ENCODE results near the gene CLDN2. TPM values are rescaled to one million over a fixed set of nuclear protein-coding genes. Genes with fewer than 3 reads are reported as not detected.

Gene CLDN2
- total RNA-seq, 2 donors from 2014 or later = not detected

- no peak overlapping the region for H3K27ac ChIP-seq (ENCODE audit: low read depth, low read length)
- Mint-ChIP-seq H3K27ac (no peak overlapping the region), H3K9me3 (peaks cover 32% of the 10 kb centered on the region), H3K4me1 (peaks cover 5% of the 10 kb centered on the region), H3K36me3 (ENCODE audit: low read depth) (no peaks in the 10 kb centered on the region), H3K27me3 (ENCODE audit: insufficient read depth) (peaks cover 5% of the 10 kb centered on the region), H3K4me3 (no peak overlapping the region)
- DNase-seq = peak; percentile 88
- no peak overlapping the region for H3K9ac ChIP-seq (ENCODE audit: extremely low read depth, low read length, poor library complexity, severe bottlenecking)
- H3K4me1 ChIP-seq (ENCODE audit: control insufficient read depth, insufficient read depth, low read length) = no peaks in the 10 kb centered on the region
- no peaks in the 10 kb centered on the region for H3K36me3 ChIP-seq (ENCODE audit: control insufficient read depth, insufficient read depth, low read length)
- no peaks in the 10 kb centered on the region for H3K27me3 ChIP-seq (ENCODE audit: control insufficient read depth, insufficient read depth, low read length, poor library complexity, severe bottlenecking)
- WGBS, 2 experiments (ENCODE audit: insufficient coverage in 1 of 2, insufficient read length in 1 of 2) = 25% methylated on average over 6 of the region's 6 CpGs; no CpG with 5 or more reads in 1 of the 2 experiments
- H3K4me3 ChIP-seq (ENCODE audit: low read length) = no peak overlapping the region
- TF ChIP-seq CTCF (conservative IDR thresholded peaks at IDR 0.05) = peak; percentile 87
- no peaks in the 10 kb centered on the region for H3K9me3 ChIP-seq (ENCODE audit: control insufficient read depth, low read length)
Observed at GRCh38 chrX:106894392-106894909, 25.8 kb upstream of the CLDN2 start.

GRCh38 chrX:106894978-106895452 lies 25.2 kb upstream of the CLDN2 start:
- peaks cover 10% of the 10 kb centered on the region for H3K27me3 Mint-ChIP-seq (ENCODE audit: insufficient read depth)
- no peak for TF ChIP-seq CTCF (conservative IDR thresholded peaks at IDR 0.05)
- peaks cover 36% of the 10 kb centered on the region for H3K9me3 Mint-ChIP-seq
- H3K4me1 ChIP-seq (ENCODE audit: control insufficient read depth, insufficient read depth, low read length) = no peaks in the 10 kb centered on the region
- H3K9ac ChIP-seq (ENCODE audit: extremely low read depth, low read length, poor library complexity, severe bottlenecking) = no peak overlapping the region
- peaks cover 5% of the 10 kb centered on the region for H3K4me1 Mint-ChIP-seq
- WGBS, 2 experiments (ENCODE audit: insufficient coverage in 1 of 2, insufficient read length in 1 of 2) = 86% methylated on average over 3 of the region's 3 CpGs; no CpG with 5 or more reads in 1 of the 2 experiments
- H3K27ac Mint-ChIP-seq = no peak overlapping the region
- no peak for DNase-seq
- H3K9me3 ChIP-seq (ENCODE audit: control insufficient read depth, low read length) = no peaks in the 10 kb centered on the region
- H3K27me3 ChIP-seq (ENCODE audit: control insufficient read depth, insufficient read depth, low read length, poor library complexity, severe bottlenecking) = no peaks in the 10 kb centered on the region
- H3K36me3 ChIP-seq (ENCODE audit: control insufficient read depth, insufficient read depth, low read length) = no peaks in the 10 kb centered on the region
- no peak overlapping the region for H3K4me3 ChIP-seq (ENCODE audit: low read length)
- no peak overlapping the region for H3K4me3 Mint-ChIP-seq
- no peaks in the 10 kb centered on the region for H3K36me3 Mint-ChIP-seq (ENCODE audit: low read depth)
- no peak overlapping the region for H3K27ac ChIP-seq (ENCODE audit: low read depth, low read length)

GRCh38 chrX:106897259-106897658 lies 22.9 kb upstream of the CLDN2 start:
- Histone ChIP-seq H3K9me3 (ENCODE audit: control insufficient read depth, low read length) (no peaks in the 10 kb centered on the region), H3K4me3 (ENCODE audit: low read length) (no peak overlapping the region), H3K27me3 (ENCODE audit: control insufficient read depth, insufficient read depth, low read length, poor library complexity, severe bottlenecking) (peaks cover 7% of the 10 kb centered on the region), H3K36me3 (ENCODE audit: control insufficient read depth, insufficient read depth, low read length) (no peaks in the 10 kb centered on the region), H3K4me1 (ENCODE audit: control insufficient read depth, insufficient read depth, low read length) (no peaks in the 10 kb centered on the region), H3K27ac (ENCODE audit: low read depth, low read length) (no peak overlapping the region), H3K9ac (ENCODE audit: extremely low read depth, low read length, poor library complexity, severe bottlenecking) (no peak overlapping the region)
- DNase-seq = no peak
- Mint-ChIP-seq H3K36me3 (ENCODE audit: low read depth) (no peaks in the 10 kb centered on the region), H3K4me1 (peaks cover 9% of the 10 kb centered on the region), H3K9me3 (peaks cover 48% of the 10 kb centered on the region), H3K27me3 (ENCODE audit: insufficient read depth) (peaks cover 31% of the 10 kb centered on the region), H3K4me3 (no peak overlapping the region), H3K27ac (no peak overlapping the region)
- TF ChIP-seq CTCF (conservative IDR thresholded peaks at IDR 0.05) = no peak
- WGBS, 2 experiments (ENCODE audit: insufficient coverage in 1 of 2, insufficient read length in 1 of 2) = 84 to 94% methylated on average over 2 to 5 of the region's 6 CpGs
